T1000 (cell line): ENCODE measurements around the gene ZNF14.
"Not testable (repeated sequence)": the region's sequence is repeated elsewhere in the genome, so short reads cannot be mapped to it uniquely, and the experiment has no call there.

Source experiments
- DNase-seq: peaks from one replicate; lab custom pipeline; 2025; ENCODE audit warnings: mixed read lengths; lab: John Stamatoyannopoulos, UW

ZNF14 gene

DNA sequence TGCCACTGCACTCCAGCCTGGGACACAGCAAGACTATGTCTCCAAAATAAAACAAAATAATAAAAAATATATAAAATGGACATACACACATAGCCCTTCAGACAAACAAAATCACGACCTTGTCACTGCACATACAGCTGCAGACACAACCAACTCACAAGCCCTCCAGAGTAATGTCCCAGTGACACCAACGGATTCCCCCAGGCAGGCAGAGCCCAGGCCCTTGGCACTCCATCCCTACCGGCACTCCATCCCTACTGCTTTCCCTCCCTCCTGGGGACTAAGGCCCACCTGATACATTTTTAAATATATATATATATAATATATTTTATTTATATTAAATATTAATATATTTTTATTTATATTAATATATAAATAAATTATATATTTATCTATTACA, 45.8 kb downstream of the ZNF14 start:
- DNase-seq, result no peak

DNA sequence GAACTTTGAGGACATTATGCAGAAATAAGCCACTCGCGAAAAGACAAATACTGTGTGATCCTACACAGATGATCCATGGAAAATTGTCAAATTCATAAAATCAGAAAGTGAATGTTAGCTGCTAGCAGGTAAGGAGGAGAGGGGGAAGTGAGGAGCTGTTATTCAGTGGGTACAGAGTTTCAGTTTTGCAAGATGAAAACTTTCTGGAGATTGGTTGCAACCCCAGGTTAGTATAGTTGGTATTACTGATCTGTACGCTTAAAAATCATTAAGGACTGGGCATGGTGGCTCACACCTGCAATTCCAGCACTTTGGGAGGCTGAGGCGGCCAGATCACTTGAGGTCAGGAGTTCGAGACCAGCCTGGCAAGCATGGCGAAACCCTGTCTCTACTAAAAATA, 46.3 kb downstream of the ZNF14 start:
- no peak for DNase-seq

DNA sequence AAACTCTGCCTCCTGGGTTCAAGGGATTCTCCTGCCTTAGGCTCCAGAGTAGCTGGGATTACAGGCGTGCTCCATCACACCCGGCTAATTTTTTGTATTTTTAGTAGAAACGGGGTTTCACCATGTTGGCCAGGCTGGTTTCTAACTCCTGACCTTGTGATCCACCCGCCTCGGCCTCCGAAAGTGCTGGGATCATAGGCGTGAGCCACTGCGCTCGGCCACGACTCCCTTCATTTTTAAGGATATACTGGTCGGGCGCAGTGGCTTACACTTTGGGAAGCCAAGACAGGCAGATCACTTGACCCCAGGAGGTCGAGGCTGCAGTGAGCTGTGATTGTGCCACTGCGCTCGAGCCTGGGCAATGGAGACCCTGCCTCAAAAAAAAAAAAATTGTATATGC, 46.8 kb downstream of the ZNF14 start:
- not testable (repeated sequence) for DNase-seq

DNA sequence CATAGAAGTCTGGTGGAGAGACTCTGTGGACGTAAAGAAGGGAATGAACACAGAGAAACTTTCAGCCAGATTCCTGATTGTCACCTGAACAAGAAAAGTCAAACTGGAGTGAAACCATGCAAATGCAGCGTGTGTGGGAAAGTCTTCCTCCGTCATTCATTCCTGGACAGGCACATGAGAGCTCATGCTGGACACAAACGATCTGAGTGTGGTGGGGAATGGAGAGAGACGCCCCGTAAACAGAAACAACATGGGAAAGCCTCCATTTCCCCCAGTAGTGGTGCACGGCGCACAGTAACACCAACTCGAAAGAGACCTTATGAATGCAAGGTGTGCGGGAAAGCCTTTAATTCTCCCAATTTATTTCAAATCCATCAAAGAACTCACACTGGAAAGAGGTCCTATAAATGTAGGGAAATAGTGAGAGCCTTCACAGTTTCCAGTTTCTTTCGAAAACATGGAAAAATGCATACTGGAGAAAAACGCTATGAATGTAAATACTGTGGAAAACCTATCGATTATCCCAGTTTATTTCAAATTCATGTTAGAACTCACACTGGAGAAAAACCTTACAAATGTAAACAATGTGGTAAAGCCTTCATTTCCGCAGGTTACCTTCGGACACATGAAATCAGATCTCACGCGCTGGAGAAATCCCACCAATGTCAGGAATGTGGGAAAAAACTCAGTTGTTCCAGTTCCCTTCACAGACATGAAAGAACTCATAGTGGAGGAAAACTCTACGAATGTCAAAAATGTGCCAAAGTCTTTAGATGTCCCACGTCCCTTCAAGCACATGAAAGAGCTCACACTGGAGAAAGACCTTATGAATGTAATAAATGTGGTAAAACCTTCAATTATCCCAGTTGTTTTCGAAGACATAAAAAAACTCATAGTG, 53.5 kb downstream of the ZNF14 start:
- no peak for DNase-seq

DNA sequence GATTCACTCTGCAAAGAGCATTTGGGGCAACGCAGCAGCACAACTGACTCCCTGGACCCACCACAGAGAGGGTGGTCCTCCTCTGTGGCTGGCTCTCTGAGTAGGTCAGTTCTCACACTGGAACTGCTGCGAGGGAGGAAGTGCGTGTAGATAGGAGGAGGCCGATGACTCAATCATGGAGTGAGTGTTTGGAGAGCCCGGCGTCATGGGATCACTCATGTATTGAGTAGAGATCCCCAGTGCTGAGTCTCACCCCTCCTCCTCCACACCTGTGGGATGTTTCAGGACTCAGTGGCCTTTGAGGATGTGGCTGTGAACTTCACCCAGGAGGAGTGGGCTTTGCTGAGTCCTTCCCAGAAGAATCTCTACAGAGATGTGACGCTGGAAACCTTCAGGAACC, 55.3 kb downstream of the ZNF14 start:
- no peak for DNase-seq

DNA sequence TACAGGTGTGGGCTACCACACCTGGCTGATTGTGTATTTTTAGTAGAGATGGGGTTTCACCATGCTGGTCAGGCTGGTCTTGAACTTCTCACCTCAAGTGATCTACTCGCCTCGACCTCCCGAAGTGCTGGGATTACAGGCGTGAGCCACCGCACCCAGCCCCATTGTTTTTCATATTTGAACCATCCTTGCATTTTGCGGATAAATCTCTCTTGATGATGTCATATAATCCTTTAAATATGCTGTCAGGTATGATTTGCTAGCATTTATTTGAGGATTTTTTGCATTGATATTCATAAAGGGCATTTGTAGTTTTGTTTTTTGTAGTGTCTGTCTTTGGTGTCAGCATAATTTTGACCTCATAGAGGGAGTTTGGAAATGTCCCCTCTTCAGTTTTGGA, 58.6 kb downstream of the ZNF14 start:
- no peak for DNase-seq

DNA sequence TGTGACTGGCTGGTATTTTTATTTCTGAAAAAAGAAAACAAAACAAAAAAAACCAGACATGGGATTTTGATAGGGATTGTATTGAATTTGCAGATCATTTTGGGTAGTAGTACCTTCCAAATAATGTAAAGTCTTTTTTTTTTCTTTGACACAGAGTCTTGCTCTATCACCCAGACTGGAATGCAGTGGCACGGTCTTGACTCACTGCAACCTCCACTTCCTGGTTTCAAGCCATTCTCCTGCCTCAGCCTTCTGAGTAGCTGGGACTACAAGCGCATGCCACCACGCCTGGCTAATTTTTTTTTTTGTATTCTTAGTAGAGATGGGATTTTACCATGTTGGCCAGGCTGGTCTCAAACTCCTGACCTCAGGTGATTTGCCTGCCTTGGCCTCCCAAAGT, 60.1 kb downstream of the ZNF14 start:
- DNase-seq, result no peak

DNA sequence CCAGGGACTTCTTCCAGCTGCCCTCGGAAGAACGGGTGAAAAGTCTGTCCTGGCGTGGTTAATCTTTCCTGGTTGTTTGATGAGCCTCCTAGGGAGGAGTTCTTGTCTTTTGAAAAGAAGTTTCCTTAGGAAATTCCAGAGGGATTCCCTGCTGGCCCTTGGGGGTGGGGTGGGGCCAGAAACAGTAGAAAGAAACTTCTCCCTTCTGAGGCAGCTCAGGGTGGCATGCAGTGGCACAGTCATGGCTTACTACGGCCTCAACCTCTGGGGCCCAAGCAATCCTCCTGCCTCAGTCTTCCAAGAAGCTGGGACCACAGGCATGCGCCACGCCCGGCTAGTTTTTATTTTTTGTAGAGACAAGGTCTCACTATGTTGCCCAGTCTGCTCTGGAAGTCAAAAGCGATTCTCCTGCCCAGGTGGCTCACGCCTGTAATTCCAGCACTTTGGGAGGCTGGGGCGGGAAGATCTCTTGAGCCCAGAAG, 62.8 kb downstream of the ZNF14 start:
- no peak for DNase-seq

DNA sequence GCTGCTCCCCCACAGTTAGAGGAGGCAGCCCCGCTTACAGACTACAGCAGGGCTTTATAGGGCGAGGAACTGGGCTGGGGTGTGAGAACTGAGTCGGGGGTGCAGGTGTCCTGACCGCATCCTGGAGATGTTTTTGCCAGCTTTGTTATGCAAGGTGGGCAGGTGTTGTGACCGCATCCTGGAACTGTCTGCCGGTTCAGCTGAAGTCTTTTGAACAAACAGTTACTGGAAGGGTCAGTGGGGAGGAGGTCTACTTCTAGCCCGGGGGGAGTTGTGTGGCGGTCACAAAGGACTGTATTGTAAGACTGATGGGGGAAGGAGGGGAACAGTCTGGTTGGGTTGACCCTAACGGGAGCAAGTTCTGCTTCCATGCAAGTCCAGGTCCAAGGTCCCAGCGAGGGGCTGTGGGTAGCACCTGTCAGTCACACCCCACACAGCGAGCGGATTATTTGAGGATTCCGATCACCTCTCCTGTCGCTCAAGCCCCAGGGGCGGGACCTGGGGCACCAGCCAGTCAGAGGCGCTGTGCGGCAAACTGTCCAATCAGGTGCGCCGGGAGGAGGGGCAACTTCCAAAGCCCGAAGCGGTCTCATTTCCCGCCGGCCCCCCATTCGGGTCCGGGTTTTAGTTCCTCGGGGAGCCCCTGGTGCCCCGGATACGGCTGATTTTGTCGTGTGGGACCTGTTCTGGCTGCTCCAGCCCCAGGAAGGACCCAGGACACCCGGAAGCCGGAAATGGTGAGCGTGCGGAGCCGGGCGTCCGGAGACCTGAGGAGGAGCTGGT, 64.5 kb downstream of the ZNF14 start, which contains the start of gene ZNF101:
ZNF101 (plus strand) TSS at position 610 of the 783 bp plus-strand sequence; CDS start at position 735, 125 bp downstream.
- DNase-seq, result peak; percentile 76

DNA sequence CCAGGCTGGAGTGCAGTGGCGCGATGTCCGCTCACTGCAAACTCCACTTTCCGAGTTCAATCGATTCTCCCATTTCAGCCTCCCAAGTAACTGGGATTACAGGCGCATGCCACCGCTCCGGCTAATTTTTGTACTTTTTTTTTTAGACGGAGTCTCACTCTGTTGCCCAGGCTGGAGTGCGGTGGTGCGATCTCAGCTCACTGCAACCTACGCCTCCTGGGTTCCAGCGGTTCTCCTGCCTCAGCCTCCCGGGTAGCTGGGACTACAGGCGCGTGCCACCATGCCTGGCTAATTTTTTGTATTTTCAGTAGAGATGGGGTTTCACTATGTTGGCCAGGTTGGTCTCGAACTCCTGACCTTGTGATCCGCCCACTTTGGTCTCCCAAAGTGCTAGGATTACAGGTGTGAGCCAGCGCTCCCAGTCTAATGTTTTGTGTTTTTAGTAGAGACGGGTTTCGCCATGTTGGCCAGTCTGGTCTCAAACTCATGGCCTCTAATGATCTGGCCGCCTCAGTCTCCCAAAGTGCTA, 67.4 kb downstream of the ZNF14 start:
- DNase-seq, result not testable (repeated sequence)

DNA sequence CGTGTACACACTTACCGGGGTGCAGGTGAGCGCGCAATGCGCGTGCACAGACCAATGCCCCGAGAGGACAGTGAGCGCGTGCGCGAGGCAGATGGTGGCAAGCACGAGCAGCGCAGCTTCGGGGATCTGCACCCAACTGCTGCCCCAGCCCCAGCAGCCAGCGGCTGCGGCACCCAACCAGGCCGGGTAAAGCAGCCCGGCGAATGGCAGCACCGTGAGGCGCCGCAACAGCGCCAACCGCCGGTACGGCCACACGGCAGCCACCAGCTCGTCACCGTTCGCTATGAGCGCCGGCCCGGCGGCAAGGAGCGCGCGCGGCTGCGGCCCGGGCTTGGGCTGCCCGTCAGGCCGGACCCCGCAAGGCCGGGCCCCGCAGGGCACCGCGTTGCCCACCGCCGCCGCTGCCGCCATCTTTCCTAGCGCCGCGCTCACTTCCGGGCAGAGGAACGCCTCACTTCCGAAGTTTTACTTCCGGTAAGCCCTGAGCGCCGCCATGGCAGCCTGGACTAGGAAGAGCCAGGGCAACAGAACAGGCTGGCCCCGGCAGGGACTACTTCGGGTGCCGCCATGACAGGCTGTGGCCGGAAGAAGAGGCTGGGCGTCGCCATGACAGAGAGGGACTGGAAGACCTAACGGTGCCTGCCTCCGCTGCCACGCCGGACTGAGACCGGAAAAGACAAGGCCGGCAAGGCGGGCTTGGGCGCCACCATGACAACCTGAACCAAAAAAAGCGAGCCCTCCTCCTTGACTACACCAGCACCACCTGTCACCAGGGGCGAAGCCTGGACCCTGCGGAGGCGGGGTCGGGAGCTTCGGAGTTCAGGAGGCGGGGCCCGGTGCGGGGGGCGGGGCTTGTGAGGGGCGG, 69.4 kb downstream of the ZNF14 start, which contains the start of gene ATP13A1:
ATP13A1 (minus strand) TSS at position 421 of the 865 bp plus-strand sequence; CDS start at position 411, 10 bp downstream.
- DNase-seq, result peak; percentile 89

DNA sequence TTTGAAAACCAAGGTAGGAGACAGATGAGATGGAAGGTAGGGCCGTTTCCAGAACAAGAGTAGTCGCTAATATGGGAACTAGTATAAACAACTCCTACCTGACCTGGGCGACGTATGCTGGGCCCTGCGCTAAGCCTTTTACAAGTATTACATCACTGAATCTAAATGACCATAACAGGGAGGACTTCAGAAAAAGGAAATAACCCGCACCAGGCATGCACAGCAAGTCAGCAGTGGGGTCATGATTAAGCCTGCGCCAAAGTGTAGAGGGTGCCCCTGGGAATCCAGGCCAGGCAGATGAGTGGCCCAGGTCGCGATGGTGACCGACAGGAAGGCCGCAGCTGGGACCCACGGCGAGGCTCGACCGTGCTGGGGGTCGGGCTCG, 70.0 kb downstream of the ZNF14 start:
- no peak for DNase-seq

DNA sequence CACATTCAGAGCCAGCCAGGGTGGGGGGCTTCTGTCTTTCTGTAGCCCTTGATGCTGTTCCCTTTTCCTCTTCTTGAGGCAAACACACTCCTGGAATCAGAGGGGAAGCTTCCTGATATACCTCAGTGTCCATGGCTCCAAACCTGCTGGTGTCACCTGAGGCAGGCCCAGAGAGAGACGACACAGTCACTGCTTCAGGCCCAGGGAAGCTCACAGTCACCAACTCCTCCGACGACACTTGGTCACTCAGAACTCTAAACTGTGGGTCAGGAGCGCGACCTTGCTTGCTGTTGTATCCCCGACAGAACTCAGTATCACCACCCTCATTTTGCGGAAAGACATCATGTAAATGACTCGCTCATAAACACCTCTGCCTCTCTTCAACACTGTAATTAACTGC, 70.6 kb downstream of the ZNF14 start:
- DNase-seq, result no peak

DNA sequence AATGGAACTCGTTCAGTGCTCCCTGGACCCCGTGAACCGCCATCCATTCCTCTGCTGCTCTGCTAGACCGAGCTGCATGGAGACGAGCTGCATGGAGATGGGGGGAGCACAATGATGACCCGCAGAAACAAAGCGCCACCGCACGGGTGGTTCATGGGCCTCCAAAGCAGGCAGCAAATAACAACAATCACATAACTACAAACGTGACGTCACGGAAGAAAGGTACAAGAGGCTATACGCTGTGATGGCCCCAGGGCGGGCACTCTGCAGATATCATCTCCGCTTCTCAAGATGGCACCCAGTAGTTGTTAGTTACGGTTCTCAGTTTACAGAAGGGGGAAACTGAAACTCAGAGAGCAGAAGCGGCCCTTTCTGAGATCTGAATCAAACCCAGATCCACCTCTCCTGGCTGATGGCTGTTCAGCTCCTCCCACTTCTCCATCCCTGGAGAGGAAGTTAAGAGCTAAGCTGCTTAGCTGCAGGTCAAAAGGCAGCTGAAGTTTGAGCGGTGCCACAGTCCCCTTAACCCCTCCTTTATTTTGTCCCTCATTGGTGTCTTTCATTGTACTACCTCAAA, 71.1 kb downstream of the ZNF14 start:
- no peak for DNase-seq

DNA sequence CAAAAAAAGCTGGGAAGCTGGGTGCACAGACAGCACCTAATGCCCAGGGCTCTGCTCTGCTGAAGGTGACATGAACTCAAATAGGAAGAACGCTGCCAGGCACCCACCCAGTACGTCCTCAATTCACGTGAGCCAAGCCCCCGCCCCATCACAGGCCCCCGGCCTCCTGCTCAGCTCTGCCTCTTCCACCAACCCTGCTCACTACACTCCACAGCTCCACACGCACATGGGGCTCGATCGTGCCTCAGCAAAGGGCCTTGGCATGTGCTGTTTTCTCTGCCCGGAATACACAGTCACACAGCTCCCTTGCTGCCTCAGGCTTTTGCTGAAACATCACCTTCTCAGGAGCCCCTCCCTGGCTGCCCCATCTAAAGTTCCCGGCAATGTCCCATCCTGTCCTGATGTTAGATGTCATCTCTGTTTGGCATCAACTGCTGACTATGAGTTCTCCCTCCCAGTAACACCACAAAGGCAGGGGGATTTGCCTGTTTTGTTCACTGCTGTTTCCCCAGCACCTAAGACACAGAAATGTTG, 71.7 kb downstream of the ZNF14 start:
- DNase-seq, result no peak
